Stimulated activated CD8-positive, alpha-beta memory T cell treated with anti-CD3 and anti-CD28 coated beads, Interleukin-4, amount 100 ng/mL, for 4 hours (primary cell): Measurements from ENCODE around the gene TBC1D22B.

Experiments used
- DNase-seq, 2 donors: peaks; one replicate each; pipeline ENCODE4 v3.0.0-alpha.2; 2020; ENCODE audit warnings: low read depth in 2 of 2, low spot score in 1 of 2

TBC1D22B gene

DNA sequence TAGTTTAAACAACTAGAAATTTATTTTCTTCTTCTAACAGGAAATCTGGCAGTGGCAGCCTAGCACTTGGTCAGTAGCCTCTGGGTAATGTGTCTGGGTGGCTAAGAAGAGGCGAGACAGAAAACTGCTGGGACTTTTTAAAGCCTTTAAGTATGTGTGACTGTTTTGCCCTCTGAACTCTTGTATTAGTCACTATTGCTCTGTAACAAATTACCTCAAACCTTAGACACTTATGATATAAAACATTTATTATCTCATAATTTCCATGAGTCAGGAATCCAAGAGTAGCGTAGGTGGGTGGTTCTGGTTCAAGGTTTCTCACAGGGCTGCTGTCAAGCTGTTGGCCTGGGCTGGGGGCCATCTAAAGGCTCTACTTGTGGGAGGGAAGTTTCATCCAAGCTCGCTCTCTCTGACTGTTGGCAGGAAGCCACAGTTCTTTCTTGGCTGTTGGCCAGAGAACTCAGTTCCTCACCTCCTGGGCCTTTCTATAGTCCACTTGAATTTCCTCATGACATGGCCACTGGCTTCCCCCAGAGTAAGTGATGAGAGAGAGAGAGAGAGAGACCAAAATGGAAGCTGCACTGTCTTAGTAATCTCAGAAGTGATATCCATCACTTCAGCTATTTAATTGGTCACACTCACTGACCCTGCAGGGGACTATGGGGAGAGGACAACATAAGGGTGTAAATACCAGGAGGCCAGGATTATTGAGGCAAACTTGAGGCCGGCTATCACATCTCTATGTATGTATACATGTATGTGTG, 17.4 kb upstream of the TBC1D22B start:
- peak; percentile 38 to 59 for DNase-seq

DNA sequence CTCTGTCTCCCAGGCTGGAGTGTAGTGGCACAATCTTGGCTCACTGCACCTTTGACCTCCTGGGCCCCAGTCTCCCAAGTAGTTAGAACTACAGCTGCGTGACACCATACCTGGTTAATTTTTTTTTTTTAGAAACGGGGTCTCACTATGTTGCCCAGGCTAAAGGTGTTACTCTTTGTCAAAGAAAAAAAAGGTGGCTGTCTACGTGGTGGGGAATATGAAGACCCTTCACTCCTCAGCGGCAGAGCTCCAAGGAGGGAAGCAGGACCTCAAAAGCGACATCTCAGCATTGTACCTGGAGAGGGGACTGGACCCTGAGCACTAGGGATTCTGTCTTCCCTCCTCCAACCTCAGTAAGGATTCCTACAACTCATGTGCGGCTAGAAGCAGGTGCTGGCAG, 16.4 kb upstream of the TBC1D22B start:
- no peak for DNase-seq

DNA sequence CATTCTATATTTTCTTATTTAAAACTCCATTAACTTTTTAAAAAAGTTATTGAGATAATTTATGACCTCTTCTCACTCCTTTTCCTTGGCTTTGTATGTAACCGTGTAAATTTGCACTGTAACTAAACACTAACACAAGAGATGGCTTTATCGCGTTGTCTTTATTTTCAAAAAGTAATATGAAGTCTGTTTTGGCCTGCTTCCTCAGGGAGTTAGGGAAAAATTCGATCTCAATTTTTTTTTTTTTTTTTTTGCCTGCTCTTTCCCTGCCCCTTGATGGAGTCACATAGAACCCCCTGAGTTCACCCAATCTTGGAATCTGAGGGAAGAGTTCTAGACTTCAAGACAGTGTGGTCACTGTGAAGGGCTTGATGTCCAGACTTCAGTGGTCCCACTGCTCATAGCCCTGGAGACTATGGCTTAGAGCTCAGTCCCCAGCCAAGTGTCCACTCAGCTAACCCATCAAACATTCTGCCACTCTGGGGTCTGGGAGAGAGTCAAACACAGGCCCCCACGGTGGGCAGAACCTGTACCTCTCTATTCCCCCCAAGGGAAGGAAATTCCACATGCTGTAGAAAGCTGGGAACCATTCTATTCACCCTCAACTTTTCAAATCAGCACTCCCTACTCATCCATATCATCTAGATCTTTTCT, 15.7 kb upstream of the TBC1D22B start:
- DNase-seq: no peak

DNA sequence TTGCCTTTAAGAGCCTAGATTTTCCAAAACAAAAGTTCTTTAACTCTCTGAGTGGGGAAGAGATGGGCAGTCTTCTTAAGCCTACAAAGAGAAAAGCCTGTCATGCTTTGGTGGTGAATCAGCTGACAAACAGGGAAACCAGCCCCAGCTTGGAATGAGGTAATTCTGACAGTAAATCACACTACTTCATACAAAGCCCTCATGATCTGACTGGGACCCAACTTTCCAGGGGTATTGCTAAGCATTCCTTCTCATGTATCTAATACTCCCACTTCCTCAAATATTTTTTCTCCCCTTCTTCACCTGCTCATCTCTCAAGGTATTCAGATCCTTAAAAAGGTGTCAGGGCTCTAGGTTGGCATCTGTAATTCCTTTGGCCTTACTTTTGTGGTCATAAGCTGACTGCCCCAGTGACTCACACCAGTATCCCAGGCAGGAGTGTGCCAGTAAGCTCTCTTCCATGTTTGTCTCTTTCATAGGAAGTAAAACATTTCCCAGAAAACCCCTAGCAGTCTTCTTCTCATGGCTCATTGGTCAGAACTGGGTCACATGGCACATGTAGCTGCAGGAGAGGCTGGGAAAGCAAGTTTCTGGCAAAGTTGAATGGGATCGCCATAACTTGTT, 15.0 kb upstream of the TBC1D22B start:
- DNase-seq: no peak

DNA sequence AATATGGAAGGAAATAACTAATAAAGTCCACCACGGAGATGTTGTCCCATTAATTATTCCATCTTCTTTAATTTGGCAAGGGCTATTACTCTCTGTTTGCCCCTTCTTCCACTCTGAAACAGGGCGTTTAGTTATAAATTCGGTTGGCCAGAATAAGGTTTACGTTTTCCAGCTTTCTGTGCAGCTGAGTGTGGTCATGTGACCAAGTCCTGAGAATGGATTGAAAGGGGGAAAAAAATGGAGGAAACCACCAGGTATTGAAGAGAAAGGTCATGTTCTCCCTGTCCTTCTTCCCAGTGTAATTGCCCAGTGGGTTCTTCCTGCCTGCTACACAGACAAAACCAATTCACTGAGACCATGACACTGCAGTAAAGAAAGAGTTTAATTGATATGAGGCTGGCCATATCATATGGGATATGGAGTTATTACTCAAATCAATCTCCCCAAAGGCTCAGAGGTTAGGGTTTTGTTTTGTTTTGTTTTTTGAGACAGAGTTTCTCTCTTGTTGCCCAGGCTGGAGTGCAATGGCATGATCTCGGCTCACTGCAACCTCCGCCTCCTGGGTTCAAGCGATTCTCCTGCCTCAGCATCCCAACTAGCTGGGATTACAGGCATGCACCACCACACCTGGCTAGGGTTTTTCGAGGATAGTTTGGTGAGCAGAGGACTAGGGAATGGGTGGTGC, 14.3 kb upstream of the TBC1D22B start:
- DNase-seq: no peak

DNA sequence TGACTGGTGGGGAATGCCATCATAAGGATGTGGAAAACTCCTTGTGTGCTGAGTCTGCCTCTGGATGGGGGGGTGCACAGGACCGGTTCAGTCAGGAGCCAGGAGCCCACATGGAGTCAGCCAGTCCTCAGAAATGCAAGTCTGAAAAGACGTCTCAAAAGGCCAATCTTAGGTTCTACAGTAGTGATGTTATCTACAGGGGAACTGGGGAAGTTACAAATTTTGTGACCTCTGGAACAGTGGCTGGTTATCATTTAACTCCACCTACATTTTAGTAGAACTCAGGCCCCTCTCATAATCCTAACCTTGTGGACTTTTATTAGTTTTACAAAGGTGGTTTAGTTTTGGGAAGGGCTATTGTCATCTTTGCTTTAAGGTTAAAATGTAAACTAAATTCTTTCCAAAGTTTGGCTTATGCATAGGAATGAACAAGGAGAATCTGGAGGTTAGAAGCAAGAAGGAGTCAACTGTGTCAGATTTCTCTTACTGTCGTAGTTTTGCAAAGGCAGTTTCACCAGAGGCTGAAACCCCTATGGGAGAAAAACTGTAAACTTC, 13.7 kb upstream of the TBC1D22B start:
- DNase-seq: no peak

DNA sequence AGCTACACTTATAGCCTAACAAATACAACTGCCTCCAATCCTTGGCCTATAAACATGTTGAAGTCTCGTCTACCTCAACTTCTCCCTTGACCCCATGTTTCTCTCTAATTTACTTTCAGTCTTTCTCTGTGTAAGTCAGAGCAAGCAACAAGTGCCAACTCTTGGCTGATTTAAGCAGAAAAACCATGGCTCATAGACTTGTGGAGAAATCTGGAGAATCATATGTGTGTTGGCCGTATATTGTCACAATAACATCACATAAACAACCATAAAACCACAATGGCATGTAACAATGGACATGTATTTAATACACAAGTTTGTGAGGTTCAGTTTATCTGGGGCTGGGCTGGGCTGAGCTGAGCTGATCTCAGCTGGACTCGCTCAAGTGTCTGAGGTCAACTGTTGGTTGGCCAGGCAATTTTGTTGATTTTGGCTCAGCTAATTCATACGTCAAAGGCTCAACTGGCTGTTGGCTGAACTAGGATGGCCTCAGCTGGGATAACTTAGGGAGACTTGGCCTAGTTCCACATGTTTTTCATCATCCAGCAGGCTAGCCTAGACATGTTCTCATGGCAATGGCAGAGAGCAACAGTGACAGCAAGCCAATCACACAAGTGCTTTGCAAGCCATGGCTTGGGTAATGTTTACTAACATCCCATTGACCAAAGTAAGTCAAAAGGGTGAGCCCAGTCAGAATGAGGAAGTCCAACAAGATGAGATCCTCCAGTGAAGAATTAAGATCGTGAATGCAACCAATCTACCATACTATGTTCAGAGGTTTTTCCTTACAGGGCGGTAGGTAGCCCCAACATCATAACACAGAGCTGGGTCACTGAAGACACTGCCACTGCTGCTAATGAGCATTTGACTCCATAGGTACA, 12.9 kb upstream of the TBC1D22B start:
- no peak for DNase-seq

DNA sequence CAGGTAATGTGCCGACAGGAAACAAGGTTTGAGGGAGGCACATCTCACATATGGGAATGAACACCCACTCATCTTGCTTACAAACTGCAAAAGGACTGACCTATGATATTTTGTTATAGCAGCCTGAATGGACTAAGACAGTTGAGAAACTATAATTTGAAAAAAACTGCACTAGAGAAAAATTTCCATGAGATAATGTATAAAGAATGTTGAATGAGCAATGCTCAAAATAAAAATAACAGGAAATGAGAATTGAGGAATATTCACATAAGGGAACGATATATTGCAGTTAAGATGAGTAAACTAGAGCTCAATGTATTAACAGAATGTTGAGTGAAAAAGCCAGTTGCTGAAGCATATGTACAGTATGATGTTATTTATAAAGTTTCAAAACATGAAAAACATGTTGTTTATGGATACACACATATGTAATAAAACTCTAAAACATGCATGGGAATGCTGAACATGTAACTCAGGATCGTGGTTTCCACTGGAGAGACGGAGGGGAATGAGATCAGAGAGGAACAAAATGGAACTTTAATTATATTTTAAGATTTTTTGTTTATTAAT, 6.3 kb upstream of the TBC1D22B start:
- DNase-seq: no peak

DNA sequence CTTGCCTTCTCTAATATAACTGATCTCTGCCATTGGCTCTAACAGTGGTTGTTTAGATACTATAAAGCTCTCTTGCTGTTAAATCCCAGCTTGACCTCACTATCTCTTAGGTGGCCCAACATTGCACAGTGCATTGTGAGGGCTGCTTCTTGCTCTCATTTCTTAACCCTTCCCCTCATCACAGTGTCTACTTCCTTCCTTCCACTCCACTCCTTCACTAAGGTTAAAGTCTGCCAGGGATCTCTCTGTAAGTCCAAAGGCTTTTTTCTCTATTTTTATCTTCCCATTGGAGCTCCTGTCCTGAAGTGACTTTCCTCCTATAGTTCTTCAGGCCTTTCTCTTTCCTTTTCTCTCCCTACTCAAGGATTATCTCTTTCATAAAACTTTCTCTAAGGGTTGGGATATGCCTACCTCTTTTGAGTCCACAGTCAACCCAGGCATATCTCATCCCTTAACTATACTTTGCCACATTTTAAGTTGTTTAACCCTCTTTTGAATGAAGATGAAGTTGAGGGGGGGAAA, 4.0 kb upstream of the TBC1D22B start:
- no peak for DNase-seq

DNA sequence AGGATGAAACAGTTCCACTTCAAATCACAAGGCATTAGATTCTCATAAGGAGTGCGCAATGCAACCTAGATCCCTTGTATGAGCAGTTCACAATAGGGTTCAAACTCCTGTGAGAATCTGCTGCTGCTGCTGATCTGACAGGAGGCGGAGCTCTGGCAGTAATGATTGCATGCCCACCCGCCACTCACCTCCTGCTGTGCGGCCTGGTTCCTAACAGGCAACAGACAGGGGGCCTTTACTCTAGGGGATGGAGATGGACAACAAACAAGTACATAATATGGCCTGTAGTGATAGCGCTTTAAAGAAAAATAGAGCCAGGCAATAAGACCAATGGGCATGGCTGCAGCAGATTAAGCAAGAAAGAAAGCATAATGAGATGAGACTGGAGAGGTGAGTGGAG, 2.7 kb upstream of the TBC1D22B start:
- no peak for DNase-seq

DNA sequence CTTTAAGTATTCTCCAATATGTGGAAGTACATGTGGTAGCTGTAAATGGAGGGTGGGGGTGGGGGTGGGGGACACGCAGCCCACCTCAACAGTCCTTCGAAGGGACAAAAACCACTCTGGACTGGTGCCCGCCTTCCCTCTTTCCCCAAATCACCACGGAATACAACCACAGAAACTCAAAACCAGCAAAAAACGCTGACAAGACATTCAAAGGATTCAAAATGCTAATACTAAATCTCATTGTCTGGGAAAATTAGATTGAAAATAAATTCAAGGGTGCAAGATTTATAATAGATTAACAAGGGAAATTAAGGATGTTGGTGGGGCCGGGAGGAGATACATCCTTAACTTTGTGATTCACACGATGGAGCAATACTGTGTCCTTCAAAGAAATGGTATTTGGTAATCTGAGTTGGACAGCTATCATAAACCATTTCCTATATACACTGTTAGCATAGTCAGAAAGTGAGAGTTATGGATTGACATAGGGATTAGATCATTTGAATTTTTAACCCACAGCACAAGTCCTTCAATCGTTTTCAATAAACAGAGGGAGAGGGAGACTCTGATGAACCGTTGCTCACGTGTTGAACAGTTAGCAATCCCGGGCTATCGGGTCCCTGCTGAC, 766 bp upstream of the TBC1D22B start:
- no peak for DNase-seq

DNA sequence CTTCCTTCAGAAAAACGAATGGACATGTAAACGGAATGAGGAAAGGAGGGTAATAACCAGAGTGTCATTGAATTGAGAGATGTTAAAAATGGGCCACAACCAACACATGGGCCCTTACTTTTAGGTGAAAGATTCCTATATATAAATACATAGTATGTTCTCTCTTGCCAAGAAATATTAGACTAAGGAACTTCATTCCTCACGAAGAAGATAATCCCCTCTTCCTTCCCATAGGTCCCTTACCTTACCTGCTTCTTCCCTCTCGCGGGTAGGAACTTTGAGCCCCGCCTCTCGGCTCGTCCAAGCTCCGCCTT, 295 bp upstream of the TBC1D22B start:
- no peak for DNase-seq

DNA sequence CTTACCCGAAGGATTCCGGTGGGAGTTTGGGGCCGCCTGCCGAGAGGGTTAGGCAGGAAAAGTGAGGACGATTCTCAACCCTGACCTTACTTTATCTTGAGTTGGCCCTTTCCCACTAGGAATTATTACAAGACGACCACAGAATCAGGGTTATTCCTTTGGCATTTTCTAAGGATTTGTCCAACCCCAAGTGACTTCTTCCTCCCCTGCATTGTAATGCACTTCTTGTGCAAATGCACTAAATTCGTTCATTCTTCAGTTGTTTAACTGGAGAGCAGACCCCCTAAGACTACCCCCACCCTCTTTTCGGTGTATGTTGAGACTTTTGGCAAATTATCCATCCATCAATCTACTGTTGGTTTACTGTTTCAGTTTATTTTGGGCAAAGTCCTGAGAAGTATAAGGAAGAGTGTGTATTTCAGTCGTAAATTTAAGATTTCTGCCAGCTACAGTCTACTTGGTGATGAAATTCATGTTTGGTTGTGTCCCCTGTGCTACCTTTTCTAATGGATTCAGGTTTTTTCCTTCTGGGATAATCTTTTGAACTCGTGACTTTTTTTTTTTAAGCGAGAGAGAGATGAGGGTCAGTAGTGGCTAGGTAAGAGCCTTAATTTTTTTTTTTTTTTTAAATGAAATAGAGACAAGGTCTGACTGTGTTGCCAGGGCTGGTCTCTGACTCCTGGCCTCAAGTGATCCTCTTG, 983 bp downstream of the TBC1D22B start:
- DNase-seq: no peak

DNA sequence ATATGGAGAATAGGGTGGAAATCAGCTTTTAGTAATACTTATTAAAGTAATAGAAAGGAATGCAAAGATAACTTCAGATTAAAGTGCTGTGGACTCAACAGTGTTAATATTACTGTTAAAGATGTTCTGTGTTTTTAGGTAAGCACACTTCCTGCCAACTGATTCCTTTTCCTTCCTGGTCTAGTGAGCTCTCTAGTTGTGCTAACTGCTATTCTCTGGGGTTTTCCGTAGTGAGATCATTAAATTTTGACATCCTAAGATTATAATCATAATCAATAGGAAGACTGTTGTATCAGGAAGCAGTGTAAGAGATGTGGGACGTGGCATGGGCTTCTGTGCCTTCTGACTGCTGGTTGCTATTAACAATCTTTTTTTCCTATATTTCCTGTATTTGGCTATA, 1.6 kb downstream of the TBC1D22B start:
- DNase-seq: no peak

DNA sequence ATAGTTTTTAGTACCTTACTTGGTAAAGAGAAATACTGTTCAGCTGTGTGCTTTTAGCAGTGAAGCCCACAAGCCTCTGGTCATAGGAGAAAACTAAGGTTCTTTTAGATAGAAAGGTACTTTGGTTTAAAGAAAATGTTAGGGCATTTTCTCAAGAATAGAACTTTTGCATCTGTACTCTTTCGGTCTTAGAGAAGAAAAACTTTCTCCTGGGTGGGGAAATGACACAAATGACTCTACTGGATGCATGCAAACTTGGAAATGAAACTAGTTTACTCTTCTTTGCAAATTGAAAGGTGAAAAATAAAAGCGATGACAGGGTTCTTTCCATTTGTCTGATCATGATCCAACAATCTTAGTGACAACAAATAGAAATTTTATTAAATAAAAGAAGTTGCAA, 2.5 kb downstream of the TBC1D22B start:
- no peak for DNase-seq

DNA sequence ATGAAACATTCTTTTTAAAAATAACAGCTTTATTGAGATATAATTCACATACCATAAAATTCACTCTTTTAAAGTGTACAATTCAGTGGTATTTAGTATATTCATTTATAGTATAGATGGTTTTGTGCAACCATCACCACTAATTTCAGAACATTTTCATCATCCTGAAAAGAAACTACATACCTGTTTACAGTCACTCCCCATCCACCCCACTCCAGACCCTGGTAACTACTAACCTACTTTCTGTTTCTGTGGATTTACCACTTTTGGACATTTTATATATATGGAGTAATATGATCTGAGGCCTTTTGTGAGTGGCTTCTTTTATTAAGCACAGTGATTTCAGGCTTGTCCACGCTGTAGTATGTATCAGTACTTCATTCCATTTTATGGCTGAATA, 2.9 kb downstream of the TBC1D22B start:
- DNase-seq: no peak

DNA sequence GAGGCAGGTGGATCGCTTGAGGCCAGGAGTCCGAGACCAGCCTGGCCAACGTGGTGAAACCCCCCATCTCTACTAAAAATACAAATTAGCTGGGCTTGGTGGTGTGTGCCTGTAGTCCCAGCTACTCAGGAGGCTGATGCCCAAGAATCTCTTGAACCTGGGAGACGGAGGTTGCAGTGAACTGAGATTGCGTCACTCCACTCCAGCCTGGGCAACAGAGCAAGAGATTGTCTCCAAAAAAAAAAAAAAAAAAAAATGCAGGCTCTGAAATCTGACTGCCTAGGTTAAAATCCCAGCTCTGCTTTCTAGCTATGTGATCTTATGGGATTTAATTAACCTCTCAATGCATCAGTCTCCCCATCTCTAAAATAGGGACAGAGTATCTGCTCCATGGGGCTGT, 3.6 kb downstream of the TBC1D22B start:
- DNase-seq: no peak

DNA sequence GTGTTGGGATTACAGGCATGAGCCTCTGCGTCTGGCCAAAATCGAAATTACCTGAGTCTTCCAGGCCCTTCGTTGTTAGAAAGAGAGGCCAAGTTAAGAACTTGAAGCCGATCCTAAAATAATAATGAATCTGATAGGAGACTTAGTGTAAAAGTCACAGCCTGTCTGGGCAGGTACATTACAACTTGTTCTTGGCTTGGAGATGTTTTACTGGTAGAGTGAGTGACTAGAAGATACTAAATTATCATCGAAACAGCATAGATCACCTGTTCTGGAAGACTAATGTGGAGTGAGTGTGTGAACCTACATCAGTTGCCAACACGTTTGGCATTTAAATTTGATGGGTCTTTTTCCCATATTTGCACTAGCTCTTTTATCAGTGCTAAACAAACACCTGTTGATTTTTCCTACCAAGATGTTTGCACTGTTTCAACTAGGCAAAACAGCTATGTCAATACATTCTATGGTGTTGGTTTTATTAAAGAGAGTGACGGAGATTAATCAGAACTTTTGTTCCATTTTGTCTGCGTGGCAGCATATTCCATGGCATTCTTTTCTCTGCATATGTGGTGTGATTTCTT, 5.0 kb downstream of the TBC1D22B start:
- DNase-seq: no peak

DNA sequence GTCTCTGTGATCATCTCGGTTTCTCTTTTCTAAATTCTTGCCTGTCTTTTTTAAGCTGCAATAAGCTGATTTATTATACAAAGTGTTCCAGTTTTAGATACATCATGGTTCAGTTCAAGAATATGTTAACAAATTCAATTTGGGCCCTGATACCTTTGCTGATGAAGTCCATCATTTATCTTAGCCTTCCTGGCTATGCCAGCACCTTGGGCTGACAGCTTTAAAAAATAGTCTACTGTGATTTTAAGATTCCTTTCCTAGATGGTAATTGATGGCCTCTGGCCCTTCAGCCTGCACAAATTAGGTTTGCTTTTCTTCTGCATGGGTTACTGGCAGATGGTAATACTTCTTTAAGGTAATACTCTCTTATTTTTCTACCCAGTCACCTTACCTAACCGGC, 7.4 kb downstream of the TBC1D22B start:
- DNase-seq: no peak
